Amniotic stem cell (primary cell): ENCODE measurements around the gene PAK3.
A peak's percentile ranks its signal among the peaks of the same experiment; 100 is the strongest.

Source experiments
- DNase-seq: peaks from one replicate; lab custom pipeline; 2025; lab: John Stamatoyannopoulos, UW

PAK3 gene

DNA sequence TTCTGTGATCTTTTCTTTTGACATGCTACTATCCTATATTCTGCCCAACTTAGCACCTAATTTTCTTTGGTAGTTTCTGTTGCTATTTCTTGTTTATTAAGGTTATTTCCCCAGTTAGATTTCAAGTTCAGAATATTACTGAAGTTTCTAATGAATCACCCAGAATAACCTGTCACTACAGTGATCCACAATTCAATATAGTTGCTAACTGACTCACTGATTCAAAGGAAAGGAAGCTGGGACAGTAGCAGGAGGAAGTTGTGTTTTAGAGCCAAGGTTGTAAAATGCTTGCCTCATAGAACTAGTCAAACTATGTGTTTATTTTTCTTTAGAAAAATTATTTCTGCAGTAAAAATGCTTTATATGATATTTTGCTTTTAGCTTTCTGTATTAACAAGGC lies 37.4 kb downstream of the PAK3 start:
- no peak for DNase-seq

- no peak for DNase-seq
Measured at GRCh38 chrX:111145878-111146277, 49.9 kb downstream of the PAK3 start.

- DNase-seq, result no peak
Measured at GRCh38 chrX:111151764-111152163, 55.8 kb downstream of the PAK3 start.

- no peak for DNase-seq
Measured at GRCh38 chrX:111159232-111159631, 63.2 kb downstream of the PAK3 start.

- DNase-seq, result no peak
Measured at GRCh38 chrX:111164728-111165127, 68.7 kb downstream of the PAK3 start.

GRCh38 chrX:111165902-111166301 lies 69.9 kb downstream of the PAK3 start:
- no peak for DNase-seq

DNA sequence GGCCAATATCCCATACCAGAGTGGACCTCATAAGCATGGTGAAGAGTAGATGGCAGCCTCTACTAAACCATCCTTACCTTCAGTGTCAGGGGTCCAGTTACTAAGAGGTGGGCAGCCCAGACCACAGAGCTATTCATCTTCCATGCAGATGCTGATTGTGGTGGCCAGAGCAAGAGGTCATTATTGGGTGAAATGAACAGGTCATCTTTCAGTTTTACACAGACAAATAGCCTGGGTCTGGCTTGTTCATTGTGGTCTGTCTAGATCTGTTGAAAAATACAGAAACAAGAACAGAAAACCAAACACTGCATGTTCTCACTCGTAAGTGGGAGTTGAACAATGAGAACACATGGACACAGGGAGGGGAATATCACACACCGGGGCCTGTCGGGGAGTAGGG lies 71.3 kb downstream of the PAK3 start:
- no peak for DNase-seq

DNA sequence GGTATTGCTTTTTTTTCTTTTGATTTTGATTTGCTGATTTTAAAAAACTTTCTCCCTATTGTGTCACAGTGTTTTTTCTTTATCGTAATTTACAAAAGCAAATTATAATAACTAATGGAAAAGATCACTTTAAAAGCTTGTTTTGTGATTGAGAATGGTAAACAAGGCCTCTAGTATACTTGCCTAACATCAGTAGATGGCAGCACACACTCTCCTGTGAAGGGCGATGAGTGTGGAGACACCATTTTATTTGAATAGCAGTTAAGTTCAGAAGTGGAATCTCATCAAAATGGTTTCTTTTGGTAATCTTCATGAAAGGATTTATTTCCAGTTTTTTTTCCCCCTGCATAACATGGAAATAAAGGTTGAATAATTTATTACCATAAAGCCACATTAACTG lies 72.3 kb downstream of the PAK3 start:
- peak; percentile 0 for DNase-seq

DNA sequence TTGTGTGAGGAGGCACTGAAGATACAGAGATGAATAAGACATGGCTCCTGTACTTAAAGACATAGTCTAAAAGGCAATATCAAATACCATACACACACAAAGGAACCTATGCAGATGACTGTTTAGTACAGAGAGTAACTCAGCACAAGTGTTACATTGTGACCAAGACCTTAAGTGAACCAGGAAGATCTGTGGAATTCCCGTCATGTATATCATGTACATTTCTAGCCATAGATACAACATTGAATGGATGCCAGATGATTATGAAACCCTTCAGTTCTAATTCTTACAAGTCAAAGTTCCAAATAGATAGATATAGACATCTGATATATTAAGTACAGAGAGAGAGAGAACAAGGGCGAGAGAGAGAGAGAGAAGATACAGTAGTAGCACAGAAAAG lies 73.2 kb downstream of the PAK3 start:
- no peak for DNase-seq

- no peak for DNase-seq
Measured at GRCh38 chrX:111170017-111170416, 74.0 kb downstream of the PAK3 start.

GRCh38 chrX:111180750-111181240 lies 84.8 kb downstream of the PAK3 start:
- DNase-seq, result no peak

DNA sequence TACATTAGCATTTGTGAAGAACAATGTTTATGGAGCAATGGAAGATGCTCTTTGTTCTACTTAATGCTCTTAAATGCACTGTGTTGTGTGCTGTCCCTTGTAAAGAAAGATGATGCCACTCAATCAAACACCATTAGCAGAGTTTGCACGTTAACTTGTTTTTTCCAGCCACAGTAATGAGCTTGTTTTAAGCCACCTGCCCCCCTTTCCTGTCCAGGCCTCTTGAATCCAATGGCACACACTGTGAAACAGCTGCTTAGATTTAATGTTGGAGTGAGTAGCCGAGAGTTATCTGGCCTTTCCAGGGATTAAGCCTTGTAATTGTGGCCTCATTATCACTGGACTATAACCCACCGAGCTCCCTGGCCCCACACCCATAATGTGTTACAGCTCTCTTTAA lies 86.0 kb downstream of the PAK3 start:
- no peak for DNase-seq

DNA sequence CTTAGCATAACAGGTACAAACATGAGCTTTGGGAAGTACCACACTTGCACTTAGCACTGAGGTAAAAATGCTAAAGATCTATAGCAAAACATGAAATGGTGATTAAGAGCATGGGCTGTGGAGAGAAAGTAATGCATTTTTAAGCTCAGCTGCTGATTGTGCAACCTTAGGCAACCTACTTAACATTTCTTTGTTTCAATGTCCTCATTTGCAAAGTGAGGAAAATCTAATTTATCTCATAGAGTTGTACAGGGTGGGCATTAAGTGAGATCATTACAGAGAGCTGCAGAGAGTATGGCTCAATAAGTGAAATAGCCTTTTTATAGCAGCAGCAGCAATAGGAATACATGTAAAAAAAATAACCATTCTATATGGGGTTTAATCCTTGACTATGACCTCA lies 87.0 kb downstream of the PAK3 start:
- no peak for DNase-seq

DNA sequence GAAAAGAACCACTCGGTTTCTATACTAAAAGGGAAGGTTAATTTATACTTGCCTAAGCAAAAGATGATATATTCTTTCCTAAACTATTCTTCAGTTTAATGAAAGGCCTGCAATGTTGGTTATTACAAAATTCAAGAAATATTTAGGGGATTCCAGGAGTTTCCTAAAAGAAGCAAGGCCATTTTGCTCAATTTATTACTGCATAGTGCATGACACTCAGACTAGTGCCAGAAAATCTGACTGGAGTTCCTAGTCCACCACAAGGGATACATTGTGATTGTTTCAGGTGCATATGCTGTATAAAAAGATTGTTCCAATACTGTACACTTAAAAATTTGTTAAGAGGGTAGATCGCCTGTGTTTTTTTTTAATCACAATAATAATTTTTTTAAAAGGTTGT lies 95.6 kb downstream of the PAK3 start:
- no peak for DNase-seq

- no peak for DNase-seq
Measured at GRCh38 chrX:111199505-111199904, 103.5 kb downstream of the PAK3 start.

DNA sequence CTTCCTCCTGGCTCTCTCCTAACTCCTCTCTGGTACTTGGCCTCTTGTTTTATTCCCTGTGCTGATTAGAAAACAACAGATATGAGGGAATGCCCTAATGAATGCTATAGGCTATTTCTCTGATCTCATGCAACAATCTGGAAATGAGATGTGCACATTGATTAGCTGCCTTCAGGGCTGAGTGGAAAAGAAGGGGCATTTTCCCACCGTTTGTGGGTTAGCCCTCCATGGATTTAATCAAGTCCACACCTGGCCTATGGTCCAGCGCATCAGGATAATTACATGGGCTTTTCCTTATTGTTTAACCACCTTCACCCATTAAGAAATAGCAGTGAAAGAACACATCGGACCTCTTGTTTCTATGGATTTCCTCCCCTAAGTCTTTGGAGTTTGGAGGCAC lies 104.3 kb downstream of the PAK3 start:
- DNase-seq, result no peak

DNA sequence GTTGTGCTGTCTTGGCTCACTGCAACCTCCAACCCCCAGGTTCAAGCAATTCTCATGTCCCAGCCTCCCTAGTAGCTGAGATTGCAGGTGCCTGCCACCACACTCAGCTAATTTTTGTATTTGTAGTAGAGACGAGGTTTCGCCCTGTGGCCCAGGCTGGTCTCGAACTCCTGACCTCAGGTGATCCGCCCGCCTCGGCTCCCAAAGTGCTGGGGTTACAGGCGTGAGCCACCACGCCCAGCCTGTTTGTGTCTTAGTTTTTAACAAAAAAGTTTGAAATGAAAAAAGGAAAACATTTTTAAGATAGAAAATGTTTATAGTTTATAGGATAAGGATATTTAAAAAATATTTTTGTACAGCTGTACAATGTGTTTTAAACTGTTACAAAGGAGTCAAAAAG lies 111.9 kb downstream of the PAK3 start:
- DNase-seq, result no peak

GRCh38 chrX:111216293-111216801 lies 120.4 kb downstream of the PAK3 start:
- no peak for DNase-seq

GRCh38 chrX:111244235-111244750 lies 148.3 kb downstream of the PAK3 start:
- no peak for DNase-seq

GRCh38 chrX:111254896-111255693 lies 159.1 kb downstream of the PAK3 start:
- no peak for DNase-seq

- DNase-seq, result no peak
Measured at GRCh38 chrX:111257733-111258132, 161.7 kb downstream of the PAK3 start.

GRCh38 chrX:111259559-111259958 lies 163.6 kb downstream of the PAK3 start:
- DNase-seq, result no peak

GRCh38 chrX:111260451-111260850 lies 164.5 kb downstream of the PAK3 start:
- DNase-seq, result no peak

- no peak for DNase-seq
Measured at GRCh38 chrX:111262086-111262485, 166.1 kb downstream of the PAK3 start.
